H1 (cell line): Measurements from ENCODE around the gene HS6ST2. TPM values are rescaled to one million over a fixed set of nuclear protein-coding genes. Genes with fewer than 3 reads are reported as not detected.

ENCODE experiments used
- CHD7 ChIP-seq: fragments of 300-600 bp; sonication (generic); IDR thresholded peaks from 2 replicates; pipeline ENCODE4 v1.7.1; 2012; ENCODE audit warnings: low read length, moderate library complexity, mild to moderate bottlenecking, inconsistent platforms; ENCODE audit not compliant: insufficient replicate concordance
- CTCF ChIP-seq, 3 experiments: IDR thresholded peaks; 1 replicate in 2 of 3; 2 replicates in 1 of 3; pipeline versions ENCODE4 v1.5.1 to v1.6.1; 2011; ENCODE audit warnings: low read length in 3 of 3, mild to moderate bottlenecking in 3 of 3, inconsistent platforms in 2 of 3, low read depth in 1 of 3, moderate library complexity in 1 of 3; ENCODE audit not compliant: insufficient read depth in 1 of 3; ENCODE audit errors: control extremely low read depth in 1 of 3
- EGR1 ChIP-seq: IDR thresholded peaks from 2 replicates; pipeline ENCODE4 v1.6.1; 2011; ENCODE audit warnings: low read depth, low read length, borderline replicate concordance
- MAX ChIP-seq: IDR thresholded peaks from 2 replicates; pipeline ENCODE4 v1.6.1; 2012; ENCODE audit warnings: inconsistent platforms
- SIX5 ChIP-seq: IDR thresholded peaks from 2 replicates; pipeline ENCODE4 v1.6.1; 2011; ENCODE audit warnings: mild to moderate bottlenecking, low read depth, low read length
- SUZ12 ChIP-seq: fragments of 200-600 bp; sonication (generic); IDR thresholded peaks from 2 replicates; pipeline ENCODE4 v1.6.1; 2012; ENCODE audit warnings: mild to moderate bottlenecking, inconsistent platforms, low read length, moderate library complexity, mixed read lengths
- YY1 ChIP-seq: IDR thresholded peaks from 2 replicates; pipeline ENCODE4 v1.6.1; 2011; ENCODE audit warnings: low read depth, mild to moderate bottlenecking, low read length
- polyA plus RNA-seq, 7 experiments: library from polyadenylated mRNA; depleted of rRNA in 3 of 7; stranded (reverse) in 5 of 7; unstranded in 2 of 7; fragments of >200 nt in 5 of 7; fragments of 200-250 nt in 2 of 7; gene quantifications; 1 replicate in 5 of 7; 2 replicates in 1 of 7; 4 replicates in 1 of 7; pipeline versions ENCODE4 v1.2.1 to v1.2.3, GENCODE V29; 2011 to 2013; ENCODE audit warnings: missing spikeins in 2 of 7, mixed read lengths in 2 of 7
- total RNA-seq: library from RNA; stranded (reverse); fragmentation: NEBNext Ultra II Directional; extraction: Animal tissue kit (Norgen Biotek cat#: 25700); gene quantifications from 2 replicates; pipeline ENCODE4 v1.2.1, GENCODE V29; 2021

HS6ST2 gene
- total and polyA plus RNA-seq, 2 of the 8 experiments (the other 6 are each of a cell fraction or from before 2014, with no cell fraction given), result 3.9 TPM

- TF ChIP-seq CHD7, result no peak
- no peak for TF ChIP-seq SUZ12
- TF ChIP-seq CTCF (IDR thresholded peaks at IDR 0.05; ENCODE audit: control extremely low read depth in 1 of 3, insufficient read depth in 1 of 3, low read depth in 1 of 3, low read length in 3 of 3), result no peak
- TF ChIP-seq EGR1, result no peak
- no peak for TF ChIP-seq SIX5
- TF ChIP-seq YY1, result no peak
- TF ChIP-seq MAX, result no peak
Observed at GRCh38 chrX:132763528-132763927, 194.9 kb downstream of the HS6ST2 start (continued).
